ENCODE data around the gene CTBP2. TPM values are rescaled to one million over a fixed set of nuclear protein-coding genes. Genes with fewer than 3 reads are reported as not detected.
A peak's percentile ranks its signal among the peaks of the same experiment; 100 is the strongest.

Gene CTBP2
- total RNA-seq, 1 experiment from 2014 or later = 191 TPM

DNA sequence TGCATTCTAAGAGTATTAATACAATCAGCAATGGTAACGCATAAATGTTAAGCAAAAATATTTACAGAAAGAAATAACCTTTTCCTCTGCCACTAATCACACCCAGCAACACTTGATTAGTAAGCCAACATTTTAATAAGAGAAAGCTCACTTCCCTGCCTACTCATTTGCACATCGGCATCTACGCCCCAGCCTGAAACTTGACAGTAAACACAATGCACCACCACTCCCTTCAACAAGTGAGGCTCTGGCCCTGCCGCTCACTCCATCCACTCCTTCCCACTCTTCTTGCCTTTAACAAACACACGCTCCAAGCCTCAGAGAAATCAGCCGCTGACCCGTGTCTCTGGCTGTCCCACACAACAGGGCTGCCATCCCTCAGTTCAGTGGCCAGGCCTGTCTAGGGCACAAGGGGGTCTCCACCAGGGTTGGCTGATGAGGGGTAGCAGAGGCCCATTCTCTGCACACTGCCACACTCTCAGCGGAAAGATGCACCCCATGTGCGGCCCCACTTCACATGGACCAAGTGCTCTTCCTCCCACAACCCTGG lies 54.6 kb downstream of the CTBP2 start:
- DNase-seq (ENCODE audit: low spot score) = no peak

DNA sequence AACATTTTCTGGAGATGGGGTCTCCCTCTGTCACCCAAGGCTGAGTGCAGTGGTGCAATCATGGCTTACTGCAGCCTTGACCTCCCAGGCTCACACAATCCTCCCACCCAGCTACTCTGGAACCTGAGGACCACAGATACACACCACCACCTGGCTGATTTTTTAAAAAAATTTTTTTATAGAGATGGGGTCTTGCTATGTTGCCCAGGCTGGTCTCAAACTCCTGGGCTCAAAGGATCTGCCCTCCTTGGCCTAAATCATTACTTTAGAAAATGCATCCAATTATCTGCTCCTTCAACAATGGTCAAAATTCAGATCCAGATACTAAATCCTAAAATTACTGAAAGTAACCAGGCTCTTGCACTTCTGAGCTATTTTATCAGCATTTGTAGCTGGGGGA lies 55.2 kb downstream of the CTBP2 start:
- Mint-ChIP-seq H3K27me3 (ENCODE audit: low read depth) (no peaks in the 10 kb centered on the region), H3K36me3 (peaks cover 53% of the 10 kb centered on the region), H3K4me1 (peaks cover 82% of the 10 kb centered on the region), H3K27ac (no peak overlapping the region), H3K4me3 (no peak overlapping the region), H3K9me3 (no peaks in the 10 kb centered on the region)
- CTCF ChIA-PET = interaction anchor here (0.9 to 1.8 kb wide), 4 partner anchors 9 to 57 kb away, joined by 3 to 10 read pairs (median 5); no protein-coding TSS in a partner anchor
- DNase-seq (ENCODE audit: low spot score) (no peak), ATAC-seq (no peak)
- POLR2A ChIA-PET = no interaction called here
- TF ChIP-seq MXD4 (CRISPR knock-in tag; IDR thresholded peaks at IDR 0.05; ENCODE audit: borderline replicate concordance) (no peak), ZNF121 (CRISPR knock-in tag; IDR thresholded peaks at IDR 0.05) (peak; percentile 67; the same call in 1 of the 2 replicates)
- TF ChIP-seq, protein P1, sequence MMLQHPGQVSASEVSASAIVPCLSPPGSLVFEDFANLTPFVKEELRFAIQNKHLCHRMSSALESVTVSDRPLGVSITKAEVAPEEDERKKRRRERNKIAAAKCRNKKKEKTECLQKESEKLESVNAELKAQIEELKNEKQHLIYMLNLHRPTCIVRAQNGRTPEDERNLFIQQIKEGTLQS (CRISPR knock-in tag; conservative IDR thresholded peaks at IDR 0.05) = no peak

More for the DNA sequence above, 54.6 kb downstream of the CTBP2 start:
- ChIA-PET POLR2A (no interaction called here), CTCF (interaction anchor here (0.9 to 1.8 kb wide), 3 partner anchors 10 to 58 kb away, joined by 3 to 10 read pairs (median 7); no protein-coding TSS in a partner anchor)
- Mint-ChIP-seq H3K9me3 (no peaks in the 10 kb centered on the region), H3K4me1 (peaks cover 77% of the 10 kb centered on the region), H3K27ac (peak overlapping the region; percentile 84), H3K36me3 (peaks cover 57% of the 10 kb centered on the region), H3K4me3 (no peak overlapping the region), H3K27me3 (ENCODE audit: low read depth) (no peaks in the 10 kb centered on the region)
- no peak for ATAC-seq
- TF ChIP-seq, protein P2, sequence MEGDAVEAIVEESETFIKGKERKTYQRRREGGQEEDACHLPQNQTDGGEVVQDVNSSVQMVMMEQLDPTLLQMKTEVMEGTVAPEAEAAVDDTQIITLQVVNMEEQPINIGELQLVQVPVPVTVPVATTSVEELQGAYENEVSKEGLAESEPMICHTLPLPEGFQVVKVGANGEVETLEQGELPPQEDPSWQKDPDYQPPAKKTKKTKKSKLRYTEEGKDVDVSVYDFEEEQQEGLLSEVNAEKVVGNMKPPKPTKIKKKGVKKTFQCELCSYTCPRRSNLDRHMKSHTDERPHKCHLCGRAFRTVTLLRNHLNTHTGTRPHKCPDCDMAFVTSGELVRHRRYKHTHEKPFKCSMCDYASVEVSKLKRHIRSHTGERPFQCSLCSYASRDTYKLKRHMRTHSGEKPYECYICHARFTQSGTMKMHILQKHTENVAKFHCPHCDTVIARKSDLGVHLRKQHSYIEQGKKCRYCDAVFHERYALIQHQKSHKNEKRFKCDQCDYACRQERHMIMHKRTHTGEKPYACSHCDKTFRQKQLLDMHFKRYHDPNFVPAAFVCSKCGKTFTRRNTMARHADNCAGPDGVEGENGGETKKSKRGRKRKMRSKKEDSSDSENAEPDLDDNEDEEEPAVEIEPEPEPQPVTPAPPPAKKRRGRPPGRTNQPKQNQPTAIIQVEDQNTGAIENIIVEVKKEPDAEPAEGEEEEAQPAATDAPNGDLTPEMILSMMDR (IDR thresholded peaks at IDR 0.05) = no peak
- TF ChIP-seq NR2C2 (CRISPR knock-in tag; IDR thresholded peaks at IDR 0.05) = no peak
- TF ChIP-seq, protein P3, sequence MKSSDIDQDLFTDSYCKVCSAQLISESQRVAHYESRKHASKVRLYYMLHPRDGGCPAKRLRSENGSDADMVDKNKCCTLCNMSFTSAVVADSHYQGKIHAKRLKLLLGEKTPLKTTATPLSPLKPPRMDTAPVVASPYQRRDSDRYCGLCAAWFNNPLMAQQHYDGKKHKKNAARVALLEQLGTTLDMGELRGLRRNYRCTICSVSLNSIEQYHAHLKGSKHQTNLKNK (CRISPR knock-in tag; IDR thresholded peaks at IDR 0.05) = no peak

DNA sequence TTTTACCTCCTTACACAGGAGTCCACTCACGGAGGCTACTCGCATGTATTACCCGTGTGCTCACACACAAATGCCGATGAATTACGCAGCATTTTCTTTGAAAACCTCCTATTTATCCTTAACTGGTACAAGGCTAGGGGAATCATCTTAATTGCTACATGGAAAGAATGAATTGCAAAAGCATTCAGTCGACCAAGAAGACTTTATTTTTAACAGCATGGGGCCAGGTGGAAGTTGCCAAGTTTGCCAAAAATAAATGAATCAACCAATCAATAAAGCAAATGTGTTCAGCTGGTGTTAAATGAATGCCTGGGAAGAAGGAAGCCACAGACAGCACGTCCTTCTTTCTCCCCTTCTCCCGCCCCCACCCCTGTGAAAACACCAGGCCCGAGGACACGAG lies 55.8 kb downstream of the CTBP2 start:
- TF ChIP-seq ZNF121 (CRISPR knock-in tag; IDR thresholded peaks at IDR 0.05) (no peak), EMX1 (CRISPR knock-in tag; IDR thresholded peaks at IDR 0.05) (no peak), SP1 (CRISPR knock-in tag; conservative IDR thresholded peaks at IDR 0.05) (no peak), MYBL2 (CRISPR knock-in tag; IDR thresholded peaks at IDR 0.05) (no peak), OVOL2 (CRISPR knock-in tag; IDR thresholded peaks at IDR 0.05; ENCODE audit: borderline replicate concordance) (no peak), GRHL2 (CRISPR knock-in tag; IDR thresholded peaks at IDR 0.05; ENCODE audit: insufficient replicate concordance, severe bottlenecking) (no peak), TEAD1 (CRISPR knock-in tag; IDR thresholded peaks at IDR 0.05) (no peak)
- TF ChIP-seq, protein P4, sequence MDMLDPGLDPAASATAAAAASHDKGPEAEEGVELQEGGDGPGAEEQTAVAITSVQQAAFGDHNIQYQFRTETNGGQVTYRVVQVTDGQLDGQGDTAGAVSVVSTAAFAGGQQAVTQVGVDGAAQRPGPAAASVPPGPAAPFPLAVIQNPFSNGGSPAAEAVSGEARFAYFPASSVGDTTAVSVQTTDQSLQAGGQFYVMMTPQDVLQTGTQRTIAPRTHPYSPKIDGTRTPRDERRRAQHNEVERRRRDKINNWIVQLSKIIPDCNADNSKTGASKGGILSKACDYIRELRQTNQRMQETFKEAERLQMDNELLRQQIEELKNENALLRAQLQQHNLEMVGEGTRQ (CRISPR knock-in tag; IDR thresholded peaks at IDR 0.05) = no peak
- TF ChIP-seq, protein P5, sequence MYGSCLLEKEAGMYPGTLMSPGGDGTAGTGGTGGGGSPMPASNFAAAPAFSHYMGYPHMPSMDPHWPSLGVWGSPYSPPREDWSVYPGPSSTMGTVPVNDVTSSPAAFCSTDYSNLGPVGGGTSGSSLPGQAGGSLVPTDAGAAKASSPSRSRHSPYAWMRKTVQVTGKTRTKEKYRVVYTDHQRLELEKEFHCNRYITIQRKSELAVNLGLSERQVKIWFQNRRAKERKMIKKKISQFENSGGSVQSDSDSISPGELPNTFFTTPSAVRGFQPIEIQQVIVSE (CRISPR knock-in tag; IDR thresholded peaks at IDR 0.05; ENCODE audit: borderline replicate concordance) = no peak
- Mint-ChIP-seq H3K36me3 (peaks cover 51% of the 10 kb centered on the region), H3K4me3 (peak overlapping the region; percentile 6; the same call in 1 of the 2 replicates), H3K27me3 (ENCODE audit: low read depth) (no peaks in the 10 kb centered on the region), H3K4me1 (peaks cover 88% of the 10 kb centered on the region), H3K9me3 (no peaks in the 10 kb centered on the region), H3K27ac (peak overlapping the region; percentile 84)
- no peak for ATAC-seq
- ChIA-PET CTCF (interaction anchor here (1.0 to 1.8 kb wide), 3 partner anchors 18 to 57 kb away, joined by 3 to 10 read pairs (median 7); no protein-coding TSS in a partner anchor), POLR2A (interaction anchor here (0.5 kb wide), 1 partner anchor 35 kb away, joined by 3 read pairs; no protein-coding TSS in a partner anchor)
- no peak for DNase-seq (ENCODE audit: low spot score)

DNA sequence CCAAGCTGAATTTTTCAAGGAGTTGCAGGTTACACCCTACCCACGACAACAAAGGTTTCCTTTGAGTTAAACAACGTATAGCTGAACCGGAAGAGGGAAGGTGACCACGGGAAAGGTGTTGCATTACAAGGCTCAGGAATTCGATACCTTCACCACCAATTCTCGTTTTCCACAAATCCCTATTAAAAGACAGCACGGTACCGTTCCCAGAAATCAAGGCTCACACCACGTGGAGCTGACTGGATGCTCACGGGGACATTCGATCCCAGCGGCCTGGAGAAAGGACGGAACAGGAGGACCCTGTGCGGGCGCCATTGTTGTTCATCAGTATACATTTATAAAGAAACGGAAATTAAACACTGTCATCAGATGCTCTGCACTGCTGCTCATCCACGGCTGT lies 56.4 kb downstream of the CTBP2 start:
- POLR2A ChIA-PET = no interaction called here

More for the DNA sequence above, 56.4 kb downstream of the CTBP2 start:
- H3K36me3 Mint-ChIP-seq = peaks cover 45% of the 10 kb centered on the region
- TF ChIP-seq, protein P6, sequence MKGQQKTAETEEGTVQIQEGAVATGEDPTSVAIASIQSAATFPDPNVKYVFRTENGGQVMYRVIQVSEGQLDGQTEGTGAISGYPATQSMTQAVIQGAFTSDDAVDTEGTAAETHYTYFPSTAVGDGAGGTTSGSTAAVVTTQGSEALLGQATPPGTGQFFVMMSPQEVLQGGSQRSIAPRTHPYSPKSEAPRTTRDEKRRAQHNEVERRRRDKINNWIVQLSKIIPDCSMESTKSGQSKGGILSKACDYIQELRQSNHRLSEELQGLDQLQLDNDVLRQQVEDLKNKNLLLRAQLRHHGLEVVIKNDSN (CRISPR knock-in tag; IDR thresholded peaks at IDR 0.05) = no peak
- no peak for TF ChIP-seq SOX15 (CRISPR knock-in tag; IDR thresholded peaks at IDR 0.05)
- TF ChIP-seq ZNF423 (CRISPR knock-in tag; IDR thresholded peaks at IDR 0.05) = no peak
- TF ChIP-seq, protein P7, sequence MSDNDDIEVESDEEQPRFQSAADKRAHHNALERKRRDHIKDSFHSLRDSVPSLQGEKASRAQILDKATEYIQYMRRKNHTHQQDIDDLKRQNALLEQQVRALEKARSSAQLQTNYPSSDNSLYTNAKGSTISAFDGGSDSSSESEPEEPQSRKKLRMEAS (CRISPR knock-in tag; IDR thresholded peaks at IDR 0.05) = no peak
- TF ChIP-seq FOXP1 (CRISPR knock-in tag; IDR thresholded peaks at IDR 0.05; ENCODE audit: borderline replicate concordance) = no peak
- peak overlapping the region; percentile 12 for H3K4me3 Mint-ChIP-seq
- ATAC-seq = 0 out of 2 replicates have a peak, but pooled peaks have one; percentile 6
- CTCF ChIA-PET = interaction anchor here (1.8 to 2.1 kb wide), 3 partner anchors 43 to 111 kb away, joined by 9 to 13 read pairs (median 9); no protein-coding TSS in a partner anchor
- no peaks in the 10 kb centered on the region for H3K9me3 Mint-ChIP-seq
- peaks cover 92% of the 10 kb centered on the region for H3K4me1 Mint-ChIP-seq
- no peaks in the 10 kb centered on the region for H3K27me3 Mint-ChIP-seq (ENCODE audit: low read depth)
- no peak for DNase-seq (ENCODE audit: low spot score)
- H3K27ac Mint-ChIP-seq = peak overlapping the region; percentile 92

Measured in WTC11 (cell line).